ENCODE results near the gene TMEM121B. TPM values are rescaled to one million over a fixed set of nuclear protein-coding genes. Genes with fewer than 3 reads are reported as not detected.

TMEM121B gene
- total RNA-seq, 1 donor from 2014 or later = 0.11 TPM

- intact Hi-C loops (cut with DNase I) = no loop called here
- no peak overlapping the region for H3K4me3 ChIP-seq
- no peaks in the 10 kb centered on the region for H3K9me3 ChIP-seq
- no peak overlapping the region for H3K27ac ChIP-seq
- peaks cover 6% of the 10 kb centered on the region for H3K27me3 ChIP-seq
- H3K4me1 ChIP-seq = peaks cover 3 to 6% of the 10 kb centered on the region in 2 donors
- TF ChIP-seq CTCF (IDR thresholded peaks at IDR 0.05) = no peak
- no peak for DNase-seq (ENCODE audit: low spot score in 2 of 2)
- H3K36me3 ChIP-seq = no peaks in the 10 kb centered on the region
Measured at GRCh38 chr22:17117400-17117799, 3.8 kb downstream of the TMEM121B start.

- peaks cover 3 to 6% of the 10 kb centered on the region in 2 donors for H3K4me1 ChIP-seq
- intact Hi-C loops (cut with DNase I) = no loop called here
- DNase-seq (ENCODE audit: low spot score in 2 of 2) = no peak
- no peaks in the 10 kb centered on the region for H3K9me3 ChIP-seq
- H3K27me3 ChIP-seq = peaks cover 5% of the 10 kb centered on the region
- H3K4me3 ChIP-seq = no peak overlapping the region
- TF ChIP-seq CTCF (IDR thresholded peaks at IDR 0.05) = no peak
- no peaks in the 10 kb centered on the region for H3K36me3 ChIP-seq
- H3K27ac ChIP-seq = no peak overlapping the region
Measured at GRCh38 chr22:17116572-17117330, 4.4 kb downstream of the TMEM121B start.

- Histone ChIP-seq H3K9me3 (no peaks in the 10 kb centered on the region), H3K4me1 (no peaks in the 10 kb centered on the region), H3K36me3 (no peaks in the 10 kb centered on the region), H3K27me3 (no peaks in the 10 kb centered on the region), H3K4me3 (no peak overlapping the region), H3K27ac (no peak overlapping the region)
- intact Hi-C loops (cut with DNase I) = no loop called here
- TF ChIP-seq CTCF (IDR thresholded peaks at IDR 0.05) = no peak
- no peak for DNase-seq (ENCODE audit: low spot score in 2 of 2)
Measured at GRCh38 chr22:17115945-17116565, 5.1 kb downstream of the TMEM121B start.

GRCh38 chr22:17115236-17115635, 5.9 kb downstream of the TMEM121B start:
- no peak for DNase-seq (ENCODE audit: low spot score in 2 of 2)
- Histone ChIP-seq H3K9me3 (no peaks in the 10 kb centered on the region), H3K4me3 (no peak overlapping the region), H3K4me1 (no peaks in the 10 kb centered on the region), H3K36me3 (peaks cover 0 to 4% of the 10 kb centered on the region in 2 donors), H3K27me3 (no peaks in the 10 kb centered on the region), H3K27ac (no peak overlapping the region)
- no peak for TF ChIP-seq CTCF (IDR thresholded peaks at IDR 0.05)
- intact Hi-C loops (cut with DNase I) = no loop called here

GRCh38 chr22:17114898-17115235, 6.3 kb downstream of the TMEM121B start:
- H3K4me3 ChIP-seq = no peak overlapping the region
- intact Hi-C loops (cut with DNase I) = no loop called here
- no peak overlapping the region for H3K27ac ChIP-seq
- H3K9me3 ChIP-seq = no peaks in the 10 kb centered on the region
- H3K27me3 ChIP-seq = no peaks in the 10 kb centered on the region
- TF ChIP-seq CTCF (IDR thresholded peaks at IDR 0.05) = no peak
- H3K4me1 ChIP-seq = no peaks in the 10 kb centered on the region
- peaks cover 1 to 5% of the 10 kb centered on the region in 2 donors for H3K36me3 ChIP-seq
- DNase-seq (ENCODE audit: low spot score in 2 of 2) = no peak

All from ascending aorta (tissue), 2 donors.